Measurements from ENCODE around the gene GPR78. TPM values are rescaled to one million over a fixed set of nuclear protein-coding genes. Genes with fewer than 3 reads are reported as not detected.

The GPR78 gene
- total and polyA plus RNA-seq, 2 of the 8 experiments (the other 6 are each of a cell fraction or from before 2014, with no cell fraction given) = 1.0 to 3.0 TPM

DNA sequence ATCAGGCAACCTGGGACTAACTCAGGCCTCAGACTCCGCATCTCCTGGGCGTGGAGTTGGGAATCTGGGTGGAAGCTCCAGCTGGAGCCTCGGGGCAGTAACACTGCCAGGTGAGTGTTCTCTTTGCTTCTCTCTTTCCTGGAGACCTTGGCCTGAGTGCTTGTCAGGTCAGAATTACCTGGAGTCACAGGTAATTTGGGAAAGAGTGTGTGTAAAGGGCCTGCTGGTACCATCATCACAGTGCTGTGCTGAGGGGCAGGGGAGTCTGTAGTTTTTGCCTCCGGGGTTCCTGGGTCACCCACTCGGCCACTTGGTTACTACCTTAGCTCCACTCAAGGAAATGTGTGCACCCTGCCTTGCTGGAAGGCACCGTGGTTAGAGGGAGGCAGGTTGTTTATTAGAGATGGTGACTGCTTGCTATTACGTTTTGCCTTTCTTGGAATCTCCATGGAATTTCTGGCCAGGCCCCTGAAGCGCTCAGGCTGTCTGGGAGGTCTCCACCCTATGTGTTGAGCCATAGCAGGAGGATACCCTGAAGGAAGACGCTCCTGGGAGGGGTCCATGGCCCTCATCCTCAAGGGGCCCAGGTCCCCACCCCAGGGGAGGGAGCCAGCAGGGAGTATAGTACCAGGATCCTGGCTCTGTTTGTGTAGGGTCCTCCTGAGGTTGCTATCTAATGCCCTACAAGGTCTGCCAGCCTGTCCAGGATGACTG, 2.9 kb downstream of the GPR78 start (continued):
- no peak for TF ChIP-seq RNF2 (IDR thresholded peaks at IDR 0.05; ENCODE audit: borderline replicate concordance, low read depth, low read length, missing control alignments, poor library complexity, severe bottlenecking)
- no peak for TF ChIP-seq RBBP5 (IDR thresholded peaks at IDR 0.05; ENCODE audit: borderline replicate concordance, low read depth, low read length)
- no peak for TF ChIP-seq JUND (IDR thresholded peaks at IDR 0.05; ENCODE audit: low read length)
- TF ChIP-seq POU5F1 (IDR thresholded peaks at IDR 0.05; ENCODE audit: low read depth, low read length) = no peak

All from H1 (cell line).